ENCODE data around the gene TMEM51. TPM values are rescaled to one million over a fixed set of nuclear protein-coding genes. Genes with fewer than 3 reads are reported as not detected.

Gene TMEM51
- total and polyA plus RNA-seq, 10 donors, result 3.5 to 13.8 (median 7.5) TPM

DNA sequence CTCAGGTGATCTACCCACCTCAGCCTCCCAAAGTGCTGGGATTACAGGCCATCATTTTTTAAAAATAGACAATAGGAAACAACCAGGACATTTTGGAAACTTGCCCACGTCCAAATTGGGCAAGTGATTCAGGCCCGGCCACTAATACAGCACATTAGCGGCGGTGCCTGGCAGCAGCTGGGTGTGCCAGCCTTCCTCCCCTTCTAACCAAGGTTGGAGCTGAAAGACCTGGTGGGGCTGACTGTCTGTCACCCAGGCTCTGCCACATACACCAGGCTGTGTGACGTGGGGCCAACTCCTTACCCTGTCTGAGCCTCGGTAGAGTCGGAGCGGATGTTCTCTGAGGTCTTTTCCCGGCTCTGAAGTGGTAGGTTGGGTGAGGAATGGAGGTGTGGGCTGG is 29.6 kb upstream of the TMEM51 start:
- 86 to 94% (median 88%) methylated on average over 9 of the region's 9 CpGs for WGBS, 5 donors
- intact Hi-C loops (cut with DNase I; ENCODE audit: low total_unique reads), result no loop called here
- TF ChIP-seq POLR2AphosphoS5 (IDR thresholded peaks at IDR 0.05) (no peak), POLR2A (IDR thresholded peaks at IDR 0.05) (no peak)
- TF ChIP-seq, protein P1, sequence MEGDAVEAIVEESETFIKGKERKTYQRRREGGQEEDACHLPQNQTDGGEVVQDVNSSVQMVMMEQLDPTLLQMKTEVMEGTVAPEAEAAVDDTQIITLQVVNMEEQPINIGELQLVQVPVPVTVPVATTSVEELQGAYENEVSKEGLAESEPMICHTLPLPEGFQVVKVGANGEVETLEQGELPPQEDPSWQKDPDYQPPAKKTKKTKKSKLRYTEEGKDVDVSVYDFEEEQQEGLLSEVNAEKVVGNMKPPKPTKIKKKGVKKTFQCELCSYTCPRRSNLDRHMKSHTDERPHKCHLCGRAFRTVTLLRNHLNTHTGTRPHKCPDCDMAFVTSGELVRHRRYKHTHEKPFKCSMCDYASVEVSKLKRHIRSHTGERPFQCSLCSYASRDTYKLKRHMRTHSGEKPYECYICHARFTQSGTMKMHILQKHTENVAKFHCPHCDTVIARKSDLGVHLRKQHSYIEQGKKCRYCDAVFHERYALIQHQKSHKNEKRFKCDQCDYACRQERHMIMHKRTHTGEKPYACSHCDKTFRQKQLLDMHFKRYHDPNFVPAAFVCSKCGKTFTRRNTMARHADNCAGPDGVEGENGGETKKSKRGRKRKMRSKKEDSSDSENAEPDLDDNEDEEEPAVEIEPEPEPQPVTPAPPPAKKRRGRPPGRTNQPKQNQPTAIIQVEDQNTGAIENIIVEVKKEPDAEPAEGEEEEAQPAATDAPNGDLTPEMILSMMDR (IDR thresholded peaks at IDR 0.05 in 8 of 11, conservative IDR thresholded peaks at IDR 0.05 in 3 of 11), result no peak
- H3K27ac ChIP-seq, result no peak overlapping the region
- H3K27me3 ChIP-seq (replicated peaks in 1 of 7), result no peaks in the 10 kb centered on the region
- H3K9me3 ChIP-seq, result no peaks in the 10 kb centered on the region
- H3K36me3 ChIP-seq, result no peaks in the 10 kb centered on the region
- H3K4me3 ChIP-seq, result no peak overlapping the region
- DNase-seq, result no peak
- H3K4me1 ChIP-seq, result no peaks in the 10 kb centered on the region

DNA sequence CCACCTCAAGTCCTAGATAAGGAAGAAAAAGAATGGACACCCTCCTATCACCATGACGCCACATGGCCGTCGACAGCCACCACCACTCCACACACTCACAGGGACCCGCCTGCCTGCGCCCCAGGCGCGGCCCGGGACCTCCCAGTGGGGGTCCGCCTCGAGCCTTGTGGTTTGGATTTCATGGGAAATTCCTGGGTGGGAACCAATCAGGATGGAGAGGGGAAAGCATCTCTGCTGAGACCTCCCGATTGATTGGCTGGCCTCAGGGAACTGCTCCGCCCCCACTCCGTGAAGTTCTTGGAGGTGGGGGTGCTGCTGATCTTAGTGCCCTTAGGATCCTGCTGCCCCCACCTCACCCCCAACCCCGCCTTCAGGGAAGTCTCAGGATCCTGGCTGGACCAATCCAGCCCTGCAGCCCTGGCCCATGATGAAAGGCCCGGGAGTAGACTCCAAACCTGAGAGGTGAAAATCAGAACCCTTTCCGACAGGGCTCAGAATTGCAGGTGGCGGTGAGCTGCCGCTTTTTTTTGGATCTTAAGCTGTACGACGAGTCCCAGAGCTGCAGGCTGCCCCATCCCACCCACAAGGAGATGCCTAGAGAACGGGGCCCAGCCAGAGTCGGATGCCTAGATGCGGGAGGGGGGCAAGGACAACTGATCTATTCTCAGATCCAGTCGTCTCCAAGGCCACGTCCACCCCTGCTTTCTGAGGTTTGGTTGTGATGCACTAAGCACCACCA is 29.0 kb upstream of the TMEM51 start:
- no peak overlapping the region for H3K4me3 ChIP-seq
- TF ChIP-seq POLR2A (IDR thresholded peaks at IDR 0.05), result no peak
- TF ChIP-seq POLR2AphosphoS5 (IDR thresholded peaks at IDR 0.05), result no peak
- TF ChIP-seq, protein P1 (IDR thresholded peaks at IDR 0.05 in 8 of 11, conservative IDR thresholded peaks at IDR 0.05 in 3 of 11), result no peak
- H3K4me1 ChIP-seq, result no peaks in the 10 kb centered on the region
- peaks cover 0 to 1% (median 0%) of the 10 kb centered on the region in 8 donors for H3K9me3 ChIP-seq
- intact Hi-C loops (cut with DNase I; ENCODE audit: low total_unique reads), result no loop called here
- DNase-seq, result no peak
- H3K27ac ChIP-seq, result no peak overlapping the region
- no peaks in the 10 kb centered on the region for H3K36me3 ChIP-seq
- WGBS, 5 donors, result 85 to 92% (median 88%) methylated on average over 18 to 25 of the region's 25 CpGs
- no peaks in the 10 kb centered on the region for H3K27me3 ChIP-seq (replicated peaks in 1 of 7)

DNA sequence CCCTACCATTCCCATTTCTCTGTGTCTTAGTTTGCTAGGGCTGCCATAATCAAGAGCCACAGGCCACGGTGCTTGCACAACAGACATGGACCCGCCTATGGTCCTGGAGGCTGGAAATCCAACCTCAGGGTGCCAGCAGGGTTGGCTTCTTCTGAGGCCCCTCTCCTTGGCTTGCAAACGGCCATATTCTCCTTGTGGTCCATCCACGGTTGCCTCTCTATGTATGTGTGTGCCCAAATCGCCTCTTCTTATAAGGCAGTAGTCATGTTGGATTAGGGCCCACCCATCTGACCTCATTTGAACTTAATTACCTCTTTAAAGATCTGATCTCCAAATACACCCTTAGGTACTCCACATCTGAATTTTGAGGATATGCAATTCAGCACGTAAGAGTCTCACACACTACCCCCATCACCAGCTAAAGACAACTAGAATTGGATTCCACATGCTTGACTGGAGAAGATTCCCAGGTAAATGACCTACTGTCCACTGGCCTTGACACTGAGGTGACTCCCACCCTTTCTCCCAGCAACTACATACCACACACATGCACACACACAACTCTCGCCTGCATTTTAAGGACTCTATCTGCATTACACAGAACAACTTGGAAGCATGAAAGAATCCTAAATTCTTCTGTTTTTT is 28.3 kb upstream of the TMEM51 start:
- TF ChIP-seq POLR2A (IDR thresholded peaks at IDR 0.05), result no peak
- TF ChIP-seq, protein P1 (IDR thresholded peaks at IDR 0.05 in 8 of 11, conservative IDR thresholded peaks at IDR 0.05 in 3 of 11), result no peak
- TF ChIP-seq POLR2AphosphoS5 (IDR thresholded peaks at IDR 0.05), result no peak
- WGBS, 5 donors, result 83 to 94% (median 86%) methylated on average over 7 of the region's 7 CpGs
- DNase-seq, result no peak
- H3K27me3 ChIP-seq (replicated peaks in 1 of 7), result no peaks in the 10 kb centered on the region
- peaks cover 0 to 8% (median 2%) of the 10 kb centered on the region in 8 donors for H3K9me3 ChIP-seq
- no peak overlapping the region for H3K27ac ChIP-seq
- intact Hi-C loops (cut with DNase I; ENCODE audit: low total_unique reads), result no loop called here
- no peaks in the 10 kb centered on the region for H3K36me3 ChIP-seq
- H3K4me3 ChIP-seq, result no peak overlapping the region
- no peaks in the 10 kb centered on the region for H3K4me1 ChIP-seq

DNA sequence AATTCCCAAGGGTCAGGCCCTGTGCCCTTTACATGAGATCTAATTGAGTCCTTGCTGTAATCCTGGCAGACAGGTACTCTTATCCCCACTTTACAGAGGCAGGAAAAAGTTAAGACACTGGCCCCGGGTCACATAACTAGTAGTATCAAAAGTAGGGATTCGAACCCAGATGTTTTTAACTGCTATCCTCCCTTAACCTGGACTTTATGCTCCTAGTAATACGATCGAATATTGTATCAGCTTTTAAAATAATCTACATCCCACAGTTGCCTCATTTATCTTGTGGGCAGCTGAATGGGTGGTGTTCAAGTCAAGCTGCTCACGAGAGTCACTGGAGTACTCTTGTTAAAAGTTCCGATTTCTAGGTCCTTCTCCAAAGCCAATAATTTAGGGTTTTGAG is 25.5 kb upstream of the TMEM51 start:
- no peak overlapping the region for H3K27ac ChIP-seq
- DNase-seq, result no peak
- peaks cover 0 to 3% (median 0%) of the 10 kb centered on the region in 7 donors for H3K27me3 ChIP-seq (replicated peaks in 1 of 7)
- no peaks in the 10 kb centered on the region for H3K4me1 ChIP-seq
- no peak overlapping the region for H3K4me3 ChIP-seq
- intact Hi-C loops (cut with DNase I; ENCODE audit: low total_unique reads), result loop anchor here (2.0 kb wide), 1 partner anchor 177 kb away; no protein-coding TSS in a partner anchor
- WGBS, 5 donors, result 71 to 86% (median 75%) methylated on average over 6 of the region's 6 CpGs
- TF ChIP-seq, protein P1 (IDR thresholded peaks at IDR 0.05 in 8 of 11, conservative IDR thresholded peaks at IDR 0.05 in 3 of 11), result no peak
- no peak for TF ChIP-seq POLR2AphosphoS5 (IDR thresholded peaks at IDR 0.05)
- no peak for TF ChIP-seq POLR2A (IDR thresholded peaks at IDR 0.05)
- peaks cover 0 to 9% (median 2%) of the 10 kb centered on the region in 8 donors for H3K9me3 ChIP-seq
- no peaks in the 10 kb centered on the region for H3K36me3 ChIP-seq

Data from spleen (tissue), 11 donors.